Fibroblast of mammary gland (primary cell): ENCODE results near the gene NT5C.
A peak's percentile ranks its signal among the peaks of the same experiment; 100 is the strongest.

Experiments used
- DNase-seq: peaks from one replicate; pipeline ENCODE4 v3.0.0-alpha.2; 2010; ENCODE audit warnings: low read depth
- H3K4me3 ChIP-seq: 2 replicates; pipeline ENCODE4 v1.5.1; 2011; ENCODE audit warnings: low read depth, mild to moderate bottlenecking, low read length, moderate library complexity; ENCODE audit not compliant: control insufficient read depth
- CTCF ChIP-seq: conservative IDR thresholded peaks from 2 replicates; pipeline ENCODE4 v1.5.1; 2011; ENCODE audit warnings: low read depth, low read length, inconsistent platforms; ENCODE audit not compliant: control insufficient read depth, insufficient read depth

The NT5C gene

GRCh38 chr17:75098861-75099260 is 32.7 kb downstream of the NT5C start:
- no peak overlapping the region for H3K4me3 ChIP-seq
- no peak for DNase-seq
- TF ChIP-seq CTCF = no peak

GRCh38 chr17:75097865-75098264 is 33.7 kb downstream of the NT5C start:
- no peak for DNase-seq
- no peak overlapping the region for H3K4me3 ChIP-seq
- no peak for TF ChIP-seq CTCF

GRCh38 chr17:75096082-75096625 is 35.4 kb downstream of the NT5C start:
- H3K4me3 ChIP-seq = no peak overlapping the region
- peak; percentile 69 for DNase-seq
- TF ChIP-seq CTCF = no peak

GRCh38 chr17:75094871-75095399 is 36.6 kb downstream of the NT5C start:
- no peak for TF ChIP-seq CTCF
- no peak for DNase-seq
- no peak overlapping the region for H3K4me3 ChIP-seq

GRCh38 chr17:75093548-75094158 is 37.9 kb downstream of the NT5C start:
- H3K4me3 ChIP-seq = no peak overlapping the region
- DNase-seq = no peak
- TF ChIP-seq CTCF = no peak

GRCh38 chr17:75091855-75092327 is 39.7 kb downstream of the NT5C start:
- DNase-seq = no peak
- no peak overlapping the region for H3K4me3 ChIP-seq
- no peak for TF ChIP-seq CTCF
